Nephron progenitor cell (in vitro differentiated cells): Measurements from ENCODE around the gene ALDH3B2.

Experiments
- DNase-seq: peaks from one replicate; pipeline ENCODE4 v3.0.0; 2021
- H3K27ac Mint-ChIP-seq: 2 replicates; pipeline ENCODE4 v1.8.0; 2021; ENCODE audit warnings: mild to moderate bottlenecking, moderate library complexity, mixed read lengths
- H3K27me3 Mint-ChIP-seq: 2 replicates; pipeline ENCODE4 v1.8.0; 2021; ENCODE audit warnings: mild to moderate bottlenecking, low read depth, mixed read lengths; ENCODE audit not compliant: poor library complexity
- H3K36me3 Mint-ChIP-seq: 2 replicates; pipeline ENCODE4 v1.8.0; 2021; ENCODE audit warnings: low read depth, mixed read lengths
- H3K4me1 Mint-ChIP-seq: 2 replicates; pipeline ENCODE4 v1.8.0; 2021; ENCODE audit warnings: mixed read lengths
- H3K4me3 Mint-ChIP-seq: 2 replicates; pipeline ENCODE4 v1.8.0; 2021; ENCODE audit warnings: mild to moderate bottlenecking, moderate library complexity, mixed read lengths
- H3K9me3 Mint-ChIP-seq: 2 replicates; pipeline ENCODE4 v1.8.0; 2021; ENCODE audit warnings: mild to moderate bottlenecking, moderate library complexity, mixed read lengths
- CTCF ChIP-seq: fragments of 200-600 bp; sonication (generic); IDR thresholded peaks from 2 replicates; pipeline ENCODE4 v1.5.0; 2021; ENCODE audit warnings: antibody characterized with exemption

ALDH3B2 gene

GRCh38 chr11:67631411-67631810, 43.0 kb downstream of the ALDH3B2 start:
- H3K4me3 Mint-ChIP-seq, result peak overlapping the region; percentile 90
- no peak for TF ChIP-seq CTCF
- H3K9me3 Mint-ChIP-seq, result peaks cover 4% of the 10 kb centered on the region
- peaks cover under 1% of the 10 kb centered on the region for H3K27me3 Mint-ChIP-seq
- peaks cover 35% of the 10 kb centered on the region for H3K4me1 Mint-ChIP-seq
- H3K36me3 Mint-ChIP-seq, result peaks cover 11% of the 10 kb centered on the region
- no peak for DNase-seq
- no peak overlapping the region for H3K27ac Mint-ChIP-seq

DNA sequence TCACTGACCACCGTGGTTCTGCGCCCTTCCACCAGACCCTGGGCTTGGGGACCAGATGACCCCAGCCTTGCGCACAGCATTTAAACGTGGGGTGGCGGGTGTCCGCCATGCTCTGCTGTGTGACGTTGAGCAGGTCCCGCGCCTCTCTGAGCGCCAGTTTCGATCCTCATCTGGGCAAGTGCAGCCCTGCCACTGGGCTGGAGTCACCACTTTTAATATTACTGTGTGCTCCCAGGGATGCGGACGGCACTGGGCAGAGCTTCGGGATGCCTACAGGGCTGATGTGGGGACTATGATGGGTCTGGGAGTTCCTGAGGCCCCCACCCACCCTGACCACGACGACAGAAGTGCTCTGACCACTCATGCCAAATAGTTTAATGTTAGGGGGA, 43.5 kb downstream of the ALDH3B2 start:
- Mint-ChIP-seq H3K4me1 (peaks cover 35% of the 10 kb centered on the region), H3K27ac (peak overlapping the region; percentile 90), H3K9me3 (peaks cover 9% of the 10 kb centered on the region), H3K4me3 (peak overlapping the region; percentile 90), H3K36me3 (peaks cover 16% of the 10 kb centered on the region), H3K27me3 (no peaks in the 10 kb centered on the region)
- no peak for TF ChIP-seq CTCF
- DNase-seq, result no peak

- TF ChIP-seq CTCF, result peak; percentile 79
- peak; percentile 99 for DNase-seq
- Mint-ChIP-seq H3K4me1 (peaks cover 29% of the 10 kb centered on the region), H3K36me3 (peaks cover 21% of the 10 kb centered on the region), H3K9me3 (peaks cover 9% of the 10 kb centered on the region), H3K27me3 (no peaks in the 10 kb centered on the region), H3K4me3 (peak overlapping the region; percentile 90), H3K27ac (peak overlapping the region; percentile 90)
Observed at GRCh38 chr11:67630228-67630942, 44.0 kb downstream of the ALDH3B2 start.

DNA sequence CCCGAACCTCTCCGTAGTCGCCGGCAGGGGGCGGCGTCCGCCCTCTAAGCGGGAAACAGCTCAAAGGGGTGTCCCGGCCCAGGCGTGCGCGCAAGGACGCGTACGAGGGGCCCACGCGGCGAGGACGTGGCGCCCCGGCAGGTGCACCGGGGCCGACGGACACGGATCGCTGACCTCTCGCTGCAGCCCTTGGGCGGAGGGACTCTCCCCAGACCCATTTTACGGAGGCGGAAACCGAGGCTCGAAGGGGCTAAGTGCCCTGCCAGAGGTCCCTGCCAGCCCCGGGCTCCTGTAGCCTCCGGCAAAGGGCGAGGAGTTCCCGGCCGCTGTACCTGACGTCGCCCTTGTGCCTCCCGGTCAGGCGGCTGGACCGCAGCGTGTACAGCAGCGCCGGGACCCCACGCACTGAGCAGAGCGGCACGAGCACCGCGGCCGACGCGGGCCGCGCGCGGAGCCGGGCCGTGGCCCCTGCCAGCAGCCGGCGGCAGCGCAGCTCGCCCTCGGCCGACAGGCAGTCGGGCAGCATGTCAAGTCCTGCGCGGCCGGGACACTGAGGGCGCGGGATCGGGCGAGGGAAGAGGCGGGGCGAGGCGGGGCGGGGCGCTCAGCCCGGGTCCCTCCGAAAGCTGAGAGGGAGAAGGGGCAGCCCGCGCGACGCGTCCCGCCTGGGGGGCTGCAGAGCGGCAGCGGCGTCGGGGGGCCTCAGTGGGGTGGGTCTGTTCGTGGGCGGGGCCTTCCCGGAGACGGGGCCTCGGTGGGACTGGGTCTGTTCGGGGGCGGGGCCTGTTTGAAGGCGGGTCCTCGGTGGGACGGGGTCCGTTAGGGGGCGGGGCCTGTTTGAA, 44.8 kb downstream of the ALDH3B2 start, which contains the start of gene NUDT8:
Gene NUDT8 (minus strand): TSS at position 552 of the 842 bp plus-strand sequence. CDS start 26 bp downstream, at position 526.
- Mint-ChIP-seq H3K27me3 (no peaks in the 10 kb centered on the region), H3K4me3 (peak within 1 kb of the TSS; percentile 90), H3K9me3 (peaks cover 9% of the 10 kb centered on the region), H3K4me1 (peaks cover 27% of the 10 kb centered on the region), H3K27ac (peak within 1 kb of the TSS; percentile 90), H3K36me3 (peaks cover 29% of the 10 kb centered on the region)
- DNase-seq, result peak; percentile 99
- TF ChIP-seq CTCF, result peak; percentile 84

GRCh38 chr11:67628710-67629385, 45.6 kb downstream of the ALDH3B2 start:
- Mint-ChIP-seq H3K27me3 (no peaks in the 10 kb centered on the region), H3K36me3 (peaks cover 35% of the 10 kb centered on the region), H3K9me3 (peaks cover 10% of the 10 kb centered on the region), H3K4me3 (peak overlapping the region; percentile 66), H3K27ac (no peak overlapping the region), H3K4me1 (peaks cover 27% of the 10 kb centered on the region)
- no peak for DNase-seq
- no peak for TF ChIP-seq CTCF
